ENCODE data around the gene MTRF1.

The MTRF1 gene

GRCh38 chr13:41199526-41199925 is 63.9 kb downstream of the MTRF1 start:
- Histone ChIP-seq H3K36me3 (ENCODE audit: insufficient read depth, low read length) (no peaks in the 10 kb centered on the region), H3K27ac (ENCODE audit: low read length) (no peak overlapping the region), H3K27me3 (ENCODE audit: insufficient read depth, low read length, poor library complexity) (no peaks in the 10 kb centered on the region), H2AFZ (ENCODE audit: low read depth, low read length) (no peak overlapping the region), H3K9me3 (ENCODE audit: insufficient read depth, low read length, severe bottlenecking) (no peaks in the 10 kb centered on the region), H3K4me3 (ENCODE audit: low read depth in 1 of 2, low read length in 2 of 2) (no peak overlapping the region), H4K20me1 (ENCODE audit: insufficient read depth, low read length) (no peaks in the 10 kb centered on the region), H3K4me1 (ENCODE audit: insufficient read depth, low read length) (peaks cover 9% of the 10 kb centered on the region; the same call in 1 of the 2 replicates), H3K79me2 (ENCODE audit: insufficient read depth, low read length) (no peaks in the 10 kb centered on the region), H3K9ac (ENCODE audit: low read depth, low read length) (no peak overlapping the region), H3K4me2 (ENCODE audit: insufficient read depth, low read length) (no peak overlapping the region)
- TF ChIP-seq, protein P1, sequence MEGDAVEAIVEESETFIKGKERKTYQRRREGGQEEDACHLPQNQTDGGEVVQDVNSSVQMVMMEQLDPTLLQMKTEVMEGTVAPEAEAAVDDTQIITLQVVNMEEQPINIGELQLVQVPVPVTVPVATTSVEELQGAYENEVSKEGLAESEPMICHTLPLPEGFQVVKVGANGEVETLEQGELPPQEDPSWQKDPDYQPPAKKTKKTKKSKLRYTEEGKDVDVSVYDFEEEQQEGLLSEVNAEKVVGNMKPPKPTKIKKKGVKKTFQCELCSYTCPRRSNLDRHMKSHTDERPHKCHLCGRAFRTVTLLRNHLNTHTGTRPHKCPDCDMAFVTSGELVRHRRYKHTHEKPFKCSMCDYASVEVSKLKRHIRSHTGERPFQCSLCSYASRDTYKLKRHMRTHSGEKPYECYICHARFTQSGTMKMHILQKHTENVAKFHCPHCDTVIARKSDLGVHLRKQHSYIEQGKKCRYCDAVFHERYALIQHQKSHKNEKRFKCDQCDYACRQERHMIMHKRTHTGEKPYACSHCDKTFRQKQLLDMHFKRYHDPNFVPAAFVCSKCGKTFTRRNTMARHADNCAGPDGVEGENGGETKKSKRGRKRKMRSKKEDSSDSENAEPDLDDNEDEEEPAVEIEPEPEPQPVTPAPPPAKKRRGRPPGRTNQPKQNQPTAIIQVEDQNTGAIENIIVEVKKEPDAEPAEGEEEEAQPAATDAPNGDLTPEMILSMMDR (IDR thresholded peaks at IDR 0.05; ENCODE audit: borderline replicate concordance, extremely low read depth, low read length, poor library complexity, severe bottlenecking), result no peak
- no peak for TF ChIP-seq EZH2 (IDR thresholded peaks at IDR 0.05; ENCODE audit: borderline replicate concordance, low read depth, low read length, severe bottlenecking)
- ATAC-seq (ENCODE audit: insufficient read depth, low read depth) (no peak), DNase-seq (no peak)

DNA sequence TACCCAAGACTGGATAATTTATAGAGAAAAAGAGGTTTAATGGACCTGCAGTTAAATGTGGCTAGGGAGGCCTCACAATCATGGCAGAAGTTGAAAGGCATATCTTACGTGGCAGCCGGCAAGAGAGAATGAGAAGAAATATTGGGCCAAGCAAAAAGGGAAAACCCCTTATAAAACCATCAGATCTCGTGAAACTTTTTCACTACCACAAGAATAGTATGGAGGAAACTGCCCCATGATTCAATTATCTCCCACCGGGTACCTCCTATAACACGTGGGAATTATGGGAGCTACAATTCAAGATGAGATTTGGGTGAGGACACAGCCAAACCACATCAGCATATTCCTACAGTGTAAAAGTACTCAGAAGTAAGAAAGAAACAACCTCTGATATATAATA is 64.3 kb downstream of the MTRF1 start:
- Histone ChIP-seq H3K9ac (ENCODE audit: low read depth, low read length) (no peak overlapping the region), H3K4me2 (ENCODE audit: insufficient read depth, low read length) (no peak overlapping the region), H4K20me1 (ENCODE audit: insufficient read depth, low read length) (no peaks in the 10 kb centered on the region), H2AFZ (ENCODE audit: low read depth, low read length) (no peak overlapping the region), H3K79me2 (ENCODE audit: insufficient read depth, low read length) (peaks cover 2% of the 10 kb centered on the region), H3K9me3 (ENCODE audit: insufficient read depth, low read length, severe bottlenecking) (no peaks in the 10 kb centered on the region), H3K36me3 (ENCODE audit: insufficient read depth, low read length) (no peaks in the 10 kb centered on the region; the same call in 1 of the 2 replicates), H3K4me3 (ENCODE audit: low read depth in 1 of 2, low read length in 2 of 2) (no peak overlapping the region), H3K27me3 (ENCODE audit: insufficient read depth, low read length, poor library complexity) (no peaks in the 10 kb centered on the region), H3K4me1 (ENCODE audit: insufficient read depth, low read length) (peaks cover 10% of the 10 kb centered on the region; the same call in 1 of the 2 replicates), H3K27ac (ENCODE audit: low read length) (no peak overlapping the region)
- TF ChIP-seq EZH2 (IDR thresholded peaks at IDR 0.05; ENCODE audit: borderline replicate concordance, low read depth, low read length, severe bottlenecking), result no peak
- TF ChIP-seq, protein P1 (IDR thresholded peaks at IDR 0.05; ENCODE audit: borderline replicate concordance, extremely low read depth, low read length, poor library complexity, severe bottlenecking), result no peak
- no peak for DNase-seq
- ATAC-seq (ENCODE audit: insufficient read depth, low read depth), result no peak

- no peak for ATAC-seq (ENCODE audit: insufficient read depth, low read depth)
- TF ChIP-seq, protein P1 (IDR thresholded peaks at IDR 0.05; ENCODE audit: borderline replicate concordance, extremely low read depth, low read length, poor library complexity, severe bottlenecking), result peak; percentile 44
- no peak for TF ChIP-seq EZH2 (IDR thresholded peaks at IDR 0.05; ENCODE audit: borderline replicate concordance, low read depth, low read length, severe bottlenecking)
Measured at GRCh38 chr13:41196620-41197019, 66.8 kb downstream of the MTRF1 start.

DNA sequence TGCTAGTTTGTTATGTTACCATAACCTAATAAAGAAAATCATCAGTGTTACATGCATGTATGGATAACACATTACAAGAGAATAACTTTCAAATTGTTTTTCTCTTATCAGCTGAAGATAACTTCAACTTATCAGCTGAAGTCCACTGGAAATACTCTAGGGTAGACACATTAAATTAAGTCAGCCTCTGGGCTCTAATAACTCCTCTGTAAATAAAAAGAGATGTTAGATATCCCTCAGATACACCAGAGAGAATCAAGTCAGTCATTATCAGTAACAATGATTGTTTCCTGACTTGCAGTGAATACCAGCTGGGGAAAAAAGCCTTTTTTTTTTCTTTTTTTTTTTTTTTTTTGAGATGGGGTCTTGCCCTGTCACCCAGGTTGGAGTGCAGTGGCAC is 67.4 kb downstream of the MTRF1 start:
- Histone ChIP-seq H4K20me1 (ENCODE audit: insufficient read depth, low read length) (no peaks in the 10 kb centered on the region), H3K9ac (ENCODE audit: low read depth, low read length) (no peak overlapping the region), H2AFZ (ENCODE audit: low read depth, low read length) (no peak overlapping the region), H3K36me3 (ENCODE audit: insufficient read depth, low read length) (peaks cover 12% of the 10 kb centered on the region), H3K4me2 (ENCODE audit: insufficient read depth, low read length) (no peak overlapping the region), H3K79me2 (ENCODE audit: insufficient read depth, low read length) (peaks cover 30% of the 10 kb centered on the region), H3K4me3 (ENCODE audit: low read depth in 1 of 2, low read length in 2 of 2) (no peak overlapping the region), H3K4me1 (ENCODE audit: insufficient read depth, low read length) (peaks cover 39% of the 10 kb centered on the region), H3K27me3 (ENCODE audit: insufficient read depth, low read length, poor library complexity) (no peaks in the 10 kb centered on the region), H3K9me3 (ENCODE audit: insufficient read depth, low read length, severe bottlenecking) (no peaks in the 10 kb centered on the region), H3K27ac (ENCODE audit: low read length) (no peak overlapping the region)
- no peak for ATAC-seq (ENCODE audit: insufficient read depth, low read depth)
- no peak for DNase-seq
- TF ChIP-seq, protein P1 (IDR thresholded peaks at IDR 0.05; ENCODE audit: borderline replicate concordance, extremely low read depth, low read length, poor library complexity, severe bottlenecking), result no peak
- no peak for TF ChIP-seq EZH2 (IDR thresholded peaks at IDR 0.05; ENCODE audit: borderline replicate concordance, low read depth, low read length, severe bottlenecking)

More at GRCh38 chr13:41196620-41197019, 66.8 kb downstream of the MTRF1 start:
- Histone ChIP-seq H2AFZ (ENCODE audit: low read depth, low read length) (no peak overlapping the region), H3K27me3 (ENCODE audit: insufficient read depth, low read length, poor library complexity) (no peaks in the 10 kb centered on the region), H3K4me2 (ENCODE audit: insufficient read depth, low read length) (no peak overlapping the region), H3K27ac (ENCODE audit: low read length) (no peak overlapping the region), H3K9ac (ENCODE audit: low read depth, low read length) (no peak overlapping the region), H3K36me3 (ENCODE audit: insufficient read depth, low read length) (peaks cover 12% of the 10 kb centered on the region), H3K4me1 (ENCODE audit: insufficient read depth, low read length) (peaks cover 33% of the 10 kb centered on the region), H4K20me1 (ENCODE audit: insufficient read depth, low read length) (no peaks in the 10 kb centered on the region), H3K9me3 (ENCODE audit: insufficient read depth, low read length, severe bottlenecking) (no peaks in the 10 kb centered on the region), H3K79me2 (ENCODE audit: insufficient read depth, low read length) (peaks cover 25% of the 10 kb centered on the region), H3K4me3 (ENCODE audit: low read depth in 1 of 2, low read length in 2 of 2) (no peak overlapping the region)
- DNase-seq, result no peak
